CD4-positive, alpha-beta T cell treated with Interleukin-4 for 1 hour (primary cell): ENCODE measurements around the gene BBC3.
A peak's percentile ranks its signal among the peaks of the same experiment; 100 is the strongest.

Source experiments
- DNase-seq, 2 donors: peaks; one replicate each; pipeline ENCODE4 v3.0.0-alpha.2; 2020 to 2022

Gene BBC3

DNA sequence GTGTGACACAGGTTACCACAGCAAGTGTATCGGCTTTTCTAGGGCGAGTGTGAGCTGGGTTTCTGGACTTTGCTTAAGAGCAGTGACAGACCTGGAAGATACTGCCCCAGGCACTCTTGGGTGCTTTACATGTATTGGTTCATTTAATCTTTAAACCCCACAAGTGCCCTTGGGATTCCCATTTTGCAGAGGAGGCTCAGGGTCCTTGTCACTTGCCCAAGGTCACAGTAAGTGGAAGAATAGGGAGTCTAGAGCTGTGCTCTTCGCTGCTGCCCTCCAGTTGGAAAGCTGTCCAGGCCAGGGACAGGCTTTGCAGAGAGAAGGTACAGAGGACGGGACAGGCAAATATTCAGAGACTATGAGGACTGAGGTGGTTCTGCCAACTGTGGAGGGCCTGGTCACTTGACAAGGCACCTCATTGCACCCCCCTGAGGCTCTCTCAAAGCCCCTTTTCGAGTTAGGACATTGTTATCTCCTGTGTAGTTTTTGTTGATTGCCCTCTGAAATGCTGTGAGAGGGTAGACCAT is 42.4 kb downstream of the BBC3 start:
- DNase-seq = no peak

DNA sequence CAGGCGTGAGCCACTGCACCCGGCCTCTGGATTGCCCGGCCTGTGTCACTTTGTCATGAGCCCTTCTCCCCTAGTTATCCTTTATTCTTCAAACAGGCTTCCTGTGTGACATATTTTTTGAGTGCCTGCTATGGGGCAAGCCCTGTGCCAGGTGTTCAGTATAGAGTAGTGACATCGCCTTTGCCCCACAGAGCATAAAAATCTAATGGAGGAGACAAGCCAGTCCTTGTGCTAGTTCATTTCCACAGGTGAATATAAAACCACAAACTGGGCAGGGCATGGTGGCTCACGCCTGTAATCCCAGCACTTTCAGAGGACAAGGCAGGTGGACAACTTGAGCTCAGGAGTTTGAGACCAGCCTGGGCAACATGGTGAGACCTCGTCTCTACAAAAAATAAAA is 43.2 kb downstream of the BBC3 start:
- peak in 1 of 2 donors; percentile 15 for DNase-seq

- no peak for DNase-seq
Measured at GRCh38 chr19:47187335-47187655, 43.7 kb downstream of the BBC3 start.

DNA sequence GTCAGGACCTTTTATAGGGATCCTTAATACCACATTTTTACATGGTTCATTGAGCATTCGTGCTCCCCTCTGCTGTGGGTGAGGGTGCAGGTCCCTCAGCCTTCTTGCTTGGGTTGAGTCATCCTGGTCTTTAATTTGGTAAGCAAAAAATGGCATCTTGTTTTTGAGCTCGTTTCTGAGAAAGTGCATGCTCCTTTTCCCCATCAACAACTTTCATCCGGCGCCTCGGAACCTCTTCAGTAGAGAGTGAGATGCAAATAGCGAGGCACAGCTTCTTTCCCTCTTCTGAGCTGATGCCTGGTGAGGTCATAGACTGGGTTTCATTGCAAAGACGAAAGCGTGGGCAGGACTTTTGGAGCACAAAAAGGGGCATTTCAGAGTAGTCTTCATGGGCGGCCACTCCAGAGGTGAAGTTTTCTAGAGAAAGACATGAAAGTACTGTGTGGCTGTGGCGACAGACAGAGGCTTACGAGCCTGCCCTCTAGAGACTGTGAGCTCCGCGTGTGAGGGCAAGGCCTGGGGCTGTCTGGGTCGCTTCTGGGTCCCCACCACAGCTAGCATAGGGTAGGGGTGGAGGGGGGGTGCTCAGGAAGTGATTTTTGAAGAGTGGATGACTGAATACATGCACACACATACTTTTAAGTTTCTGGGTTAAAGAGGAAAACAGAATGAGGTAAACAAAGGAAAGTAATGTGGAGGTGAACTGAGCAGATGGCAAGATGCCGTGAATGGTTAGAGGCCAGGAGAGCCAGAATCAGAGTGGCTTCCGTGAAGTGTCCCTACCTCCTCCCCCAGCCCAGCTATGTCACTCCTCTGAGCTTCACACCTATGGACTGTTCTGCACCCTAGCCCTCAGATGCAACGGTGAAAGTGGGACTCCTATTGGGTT is 44.3 kb downstream of the BBC3 start:
- DNase-seq = peak; percentile 87 to 91

- DNase-seq = no peak
Measured at GRCh38 chr19:47183601-47184000, 47.4 kb downstream of the BBC3 start.

GRCh38 chr19:47179653-47180310 is 51.2 kb downstream of the BBC3 start:
- DNase-seq = no peak

DNA sequence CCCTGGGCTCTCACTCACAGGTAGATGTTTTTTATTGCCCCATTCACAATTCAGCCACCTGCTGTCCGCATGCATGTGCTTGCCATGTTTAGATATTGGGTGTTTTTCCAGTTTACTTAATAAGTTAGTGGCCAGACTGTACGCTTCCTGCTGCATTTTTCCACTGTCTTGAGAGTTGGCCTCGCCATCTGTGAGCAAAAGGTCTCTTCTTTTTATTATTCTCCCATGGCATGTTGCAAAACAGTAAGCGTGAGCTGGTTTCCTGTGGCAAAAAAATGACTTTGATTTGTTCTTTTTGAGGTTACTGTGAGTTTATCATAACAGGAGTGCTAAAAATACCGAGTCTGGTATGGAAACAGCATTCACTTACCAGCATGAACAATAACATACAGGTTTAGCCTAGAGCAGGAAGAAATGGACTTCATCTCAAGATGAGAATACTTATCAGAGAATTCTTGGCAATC is 54.3 kb downstream of the BBC3 start:
- DNase-seq = peak; percentile 35 to 67

- no peak for DNase-seq
Measured at GRCh38 chr19:47176071-47176626, 54.9 kb downstream of the BBC3 start.

DNA sequence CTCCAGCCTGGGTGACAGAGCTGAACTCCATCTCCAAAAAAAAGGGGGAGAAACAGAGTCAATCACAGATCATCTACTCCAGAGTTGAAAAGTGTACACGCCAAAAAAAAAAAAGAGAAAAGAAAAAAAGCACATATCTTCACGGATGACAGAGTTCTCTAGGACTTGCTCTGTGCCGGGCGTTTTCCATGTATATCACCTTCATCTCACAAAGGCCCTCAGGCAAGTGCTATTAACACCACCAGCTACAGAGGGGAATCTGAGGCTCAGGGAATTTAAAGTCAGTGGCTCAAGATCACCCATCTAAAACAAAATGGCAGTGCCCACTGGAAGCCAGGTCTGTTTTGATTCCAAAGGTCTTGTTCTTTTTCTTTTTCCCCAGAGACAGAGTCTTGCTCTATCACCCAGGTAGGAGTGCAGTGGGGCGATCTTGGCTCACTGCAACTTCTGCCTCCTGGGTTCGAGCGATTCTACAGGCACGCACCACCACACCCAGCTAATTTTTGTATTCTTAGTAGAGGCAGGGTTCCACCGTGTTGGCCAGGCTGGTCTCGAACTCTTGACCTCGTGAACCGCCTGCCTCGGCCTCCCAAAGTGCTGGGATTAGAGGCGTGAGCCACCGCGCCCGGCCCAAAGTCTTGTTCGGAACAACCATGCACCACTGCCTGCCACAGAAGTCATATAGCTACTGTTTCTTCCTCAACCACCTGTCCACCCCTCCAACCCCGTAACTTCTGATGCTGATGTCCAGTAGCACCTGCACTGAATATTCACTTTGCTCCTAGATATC is 58.1 kb downstream of the BBC3 start:
- no peak for DNase-seq
